C1 segment of cervical spinal cord (tissue), 14 donors: Measurements from ENCODE around the gene VWA1.
"Not testable (repeated sequence)": the region's sequence is repeated elsewhere in the genome, so short reads cannot be mapped to it uniquely, and the experiment has no call there.

Source experiments
- DNase-seq, 14 donors: peaks; one replicate each; lab custom pipeline; 2025; lab: John Stamatoyannopoulos, UW

Gene VWA1

DNA sequence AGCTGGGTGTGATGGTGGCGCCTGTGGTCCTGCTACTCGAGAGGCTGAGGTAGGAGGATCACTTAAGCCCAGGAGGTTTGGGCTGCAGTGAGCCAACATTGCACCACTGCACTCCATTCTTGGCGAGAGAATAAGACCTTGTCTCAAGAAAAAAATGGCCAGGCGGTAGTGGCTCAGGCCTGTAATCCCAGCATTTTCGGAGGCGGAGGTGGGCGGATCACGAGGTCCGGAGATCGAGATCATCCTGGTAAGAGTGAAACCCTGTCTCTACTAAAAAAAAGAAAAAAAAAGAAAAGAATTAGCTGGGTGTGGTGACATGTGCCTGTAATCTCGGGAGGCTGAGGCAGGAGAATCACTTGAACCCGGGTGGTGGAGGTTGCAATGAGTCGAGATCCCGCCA lies 47.4 kb downstream of the VWA1 start:
- no peak for DNase-seq

DNA sequence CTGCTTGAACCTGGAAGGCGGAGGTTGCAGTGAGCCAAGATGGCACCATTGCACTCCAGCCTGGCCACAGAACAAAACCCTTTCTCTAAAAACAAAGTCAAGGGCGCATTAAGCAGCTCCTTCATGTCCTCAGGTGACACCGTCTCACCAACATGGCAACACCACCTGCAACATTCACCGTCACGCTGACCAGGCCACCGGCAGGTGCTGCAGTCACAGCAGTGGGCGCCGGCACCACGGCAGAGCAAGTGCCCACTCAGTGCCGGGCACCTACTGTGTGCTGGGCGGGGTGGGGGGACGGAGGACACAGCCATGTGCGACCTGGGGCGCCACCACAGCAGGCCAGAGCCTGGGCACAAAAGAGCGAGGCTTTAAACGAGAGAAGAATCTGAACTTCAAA lies 48.2 kb downstream of the VWA1 start:
- DNase-seq: no peak

DNA sequence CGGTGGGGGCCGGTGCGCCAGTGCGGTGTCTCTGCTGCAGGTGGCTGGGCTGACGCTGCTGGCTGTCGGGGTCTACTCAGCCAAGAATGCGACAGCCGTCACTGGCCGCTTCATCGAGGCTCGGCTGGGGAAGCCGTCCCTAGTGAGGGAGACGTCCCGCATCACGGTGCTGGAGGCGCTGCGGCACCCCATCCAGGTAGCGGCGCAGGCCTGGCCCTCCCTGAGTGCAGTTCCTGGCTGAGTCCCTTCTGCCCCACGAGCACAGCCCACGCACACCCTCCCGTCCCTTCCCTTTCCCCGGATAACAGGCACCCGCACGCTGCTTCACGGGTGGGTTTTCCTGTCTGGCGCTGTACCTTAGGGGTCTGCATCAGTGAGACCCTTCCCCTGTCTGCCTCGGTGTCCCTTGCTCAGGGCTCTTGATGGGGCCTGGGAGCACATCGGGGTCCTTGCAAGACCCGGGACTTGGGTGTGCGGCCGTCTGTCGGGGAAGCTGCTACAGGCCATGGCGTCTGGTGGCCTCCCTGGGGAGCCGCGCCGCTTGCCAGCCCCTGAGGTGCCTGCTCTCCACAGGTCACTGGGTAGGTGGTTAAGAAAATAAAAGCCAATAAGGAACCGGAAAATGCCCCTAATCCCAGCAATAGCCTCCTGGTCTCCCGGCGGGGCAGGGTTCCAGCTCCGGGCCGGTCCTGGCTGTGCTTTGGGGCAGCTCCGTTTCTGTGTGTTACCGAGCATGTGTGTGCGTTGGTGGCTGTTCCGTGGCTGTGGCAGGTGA lies 49.7 kb downstream of the VWA1 start:
- not testable (repeated sequence) for DNase-seq

DNA sequence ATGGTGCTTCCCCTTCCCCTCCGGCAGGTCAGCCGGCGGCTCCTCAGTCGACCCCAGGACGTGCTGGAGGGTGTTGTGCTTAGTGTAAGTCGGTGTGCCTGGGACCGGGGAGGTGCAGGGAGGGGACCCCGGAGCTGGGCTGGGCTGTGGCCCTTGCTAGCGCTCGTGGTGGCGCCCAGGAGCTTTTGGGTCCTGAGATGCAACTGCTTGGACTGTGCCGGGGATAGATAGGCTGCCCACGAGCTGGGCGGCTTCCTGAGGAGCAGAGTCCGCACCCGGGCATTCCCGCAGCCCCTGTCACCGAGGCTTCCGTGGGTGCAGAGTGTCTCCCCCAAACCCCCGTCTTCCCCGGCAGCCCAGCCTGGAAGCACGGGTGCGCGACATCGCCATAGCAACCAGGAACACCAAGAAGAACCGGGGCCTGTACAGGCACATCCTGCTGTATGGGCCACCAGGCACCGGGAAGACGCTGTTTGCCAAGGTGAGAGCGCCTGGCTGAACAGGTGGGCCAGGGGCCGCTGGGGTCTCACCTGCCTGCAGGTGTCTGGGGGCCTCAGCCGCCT lies 50.3 kb downstream of the VWA1 start:
- DNase-seq: not testable (repeated sequence)

DNA sequence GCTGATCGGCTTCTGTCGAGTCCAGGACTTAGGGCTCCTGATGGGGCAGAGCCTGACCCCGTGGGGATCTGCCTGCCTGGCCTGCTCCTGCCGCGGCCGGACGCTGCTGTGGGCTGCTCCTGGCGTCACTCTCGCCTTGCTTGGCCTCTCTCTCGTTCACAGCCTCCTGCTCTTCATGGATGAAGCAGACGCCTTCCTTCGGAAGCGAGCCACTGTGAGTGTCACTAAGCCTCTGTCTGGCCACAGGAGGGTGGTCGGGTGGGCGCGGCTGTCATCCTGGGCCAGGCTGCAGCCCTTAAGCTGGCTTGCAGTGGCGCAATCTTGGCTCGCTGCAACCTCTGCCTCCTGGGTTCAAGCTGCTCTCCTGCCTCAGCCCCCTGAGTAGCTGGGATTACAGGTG lies 52.2 kb downstream of the VWA1 start:
- no peak for DNase-seq

DNA sequence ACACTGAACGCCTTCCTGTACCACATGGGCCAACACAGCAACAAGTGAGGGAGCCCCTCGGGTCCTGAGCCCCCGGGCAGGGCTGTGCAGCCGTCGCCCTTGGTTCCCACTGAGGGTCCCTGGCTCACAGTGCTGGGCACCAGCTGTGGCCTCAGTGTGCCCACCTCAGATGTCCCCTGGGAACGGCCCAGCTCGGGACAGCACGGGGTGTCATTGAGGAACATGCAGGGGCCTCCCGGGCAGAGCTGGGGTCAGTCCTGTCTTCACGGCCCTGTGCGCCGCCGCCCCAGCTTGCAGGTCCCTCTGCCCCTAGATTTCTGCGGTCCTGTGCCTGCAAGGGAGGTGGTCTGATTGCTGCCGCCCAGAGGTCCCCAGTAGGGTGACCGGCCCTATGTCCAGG lies 53.7 kb downstream of the VWA1 start:
- DNase-seq: no peak

DNA sequence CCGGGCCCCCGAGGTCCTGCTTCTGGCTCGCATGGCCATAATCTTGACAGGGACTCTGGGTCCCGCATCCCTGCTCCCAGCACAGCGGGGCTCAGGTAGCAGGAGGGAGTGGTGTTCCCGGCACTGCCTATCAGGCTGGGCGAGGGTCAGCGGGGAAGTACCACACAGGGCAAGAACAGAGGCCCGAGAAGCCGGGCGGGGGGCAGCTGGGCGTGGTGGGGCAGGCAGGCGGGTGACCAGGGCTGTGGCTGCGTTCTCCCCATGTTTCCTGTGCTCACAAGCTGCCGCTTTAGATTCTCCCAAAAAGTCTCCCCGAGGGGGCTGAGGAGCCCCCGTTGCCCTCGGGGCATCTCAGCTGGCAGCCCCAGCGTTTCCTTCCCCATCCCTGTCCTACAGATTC lies 54.4 kb downstream of the VWA1 start:
- no peak for DNase-seq

DNA sequence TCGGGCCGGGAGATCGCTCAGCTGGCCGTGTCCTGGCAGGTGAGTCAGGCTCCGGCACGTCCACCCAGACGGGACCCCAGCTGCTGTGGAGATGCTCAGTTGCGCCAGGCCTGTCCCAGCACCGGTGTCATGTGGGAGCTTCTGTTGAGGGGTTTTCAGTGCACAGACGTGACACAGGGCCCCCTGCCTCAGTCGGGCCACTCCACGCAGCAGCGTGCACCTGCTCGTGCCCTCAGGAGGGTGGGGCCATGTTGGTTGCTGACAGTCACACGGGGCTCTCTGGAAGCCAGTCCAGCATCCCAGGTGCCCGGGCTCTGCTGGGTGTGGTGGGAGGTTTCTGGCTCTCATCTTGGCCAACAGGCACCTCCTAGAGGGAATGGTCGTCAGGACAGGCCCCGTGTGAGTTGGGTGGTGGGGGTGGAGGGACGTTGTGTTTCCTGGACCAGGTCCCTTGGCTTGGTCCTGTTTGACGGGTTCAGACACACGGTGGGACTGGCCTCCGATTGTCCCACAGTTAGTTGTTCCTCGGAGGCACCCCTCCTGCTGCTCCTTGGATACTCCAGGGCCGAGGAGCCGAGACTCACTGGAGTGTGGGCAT lies 55.2 kb downstream of the VWA1 start:
- no peak for DNase-seq

DNA sequence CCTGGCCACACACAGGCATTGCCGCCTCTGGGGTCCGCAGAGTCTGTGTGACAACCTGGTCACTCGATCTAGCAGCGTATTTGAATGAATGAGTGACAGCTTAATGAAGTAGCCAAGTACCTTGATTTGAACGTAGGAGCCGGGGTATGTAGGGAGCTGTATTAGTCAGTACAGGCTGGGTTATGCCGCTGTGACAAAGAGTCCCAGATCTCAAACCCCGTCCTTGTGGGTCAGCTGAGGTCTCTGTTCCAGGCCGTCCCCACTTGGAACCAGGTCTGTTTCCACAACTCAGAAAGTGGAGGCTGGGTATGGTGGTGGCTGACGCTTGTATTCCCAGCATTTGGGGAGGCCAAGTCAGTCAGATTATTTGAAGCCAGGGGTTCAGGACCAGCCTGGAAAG lies 56.1 kb downstream of the VWA1 start:
- no peak for DNase-seq
